ENCODE results near the gene BYSL.

DNA sequence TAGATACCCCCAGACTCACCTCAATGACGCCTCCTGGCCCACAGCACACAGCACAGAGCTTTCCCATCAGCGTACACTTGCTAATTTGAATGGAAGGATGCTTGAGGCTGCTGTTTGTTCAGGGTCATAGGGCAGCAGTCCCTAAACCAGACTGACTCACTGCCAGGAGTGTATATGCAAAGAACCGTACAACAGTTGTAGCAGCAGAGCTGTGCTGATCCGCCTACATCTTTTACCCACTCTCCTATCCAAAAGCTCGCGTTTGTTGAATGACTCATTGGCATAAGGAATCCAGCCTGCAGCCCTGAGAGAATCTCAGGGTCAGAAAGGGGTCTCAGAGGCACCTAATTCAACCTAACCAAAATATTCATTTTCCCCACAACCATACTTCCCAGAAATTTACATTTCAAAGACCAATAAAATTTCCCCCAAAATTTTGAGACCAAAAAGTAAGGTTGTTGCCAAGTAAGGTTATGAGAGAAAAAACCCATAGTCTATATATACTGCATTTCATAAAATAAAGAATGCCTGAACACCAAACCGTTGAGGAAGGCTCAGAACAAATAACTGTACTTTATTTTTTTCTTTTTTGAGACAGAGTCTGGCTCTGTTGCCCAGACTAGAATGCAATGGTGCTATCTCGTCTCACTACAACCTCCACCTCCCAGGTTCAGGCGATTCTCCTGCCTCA is 55.6 kb downstream of the BYSL start:
- no peak for TF ChIP-seq ZSCAN20 (CRISPR knock-in tag; IDR thresholded peaks at IDR 0.05)
- no peak for TF ChIP-seq CTCF (IDR thresholded peaks at IDR 0.05)
- no peak for TF ChIP-seq EP300 (IDR thresholded peaks at IDR 0.05)
- no peak for TF ChIP-seq EHMT2 (IDR thresholded peaks at IDR 0.05; ENCODE audit: low read depth)
- TF ChIP-seq JUN (IDR thresholded peaks at IDR 0.05), result no peak
- no peak for TF ChIP-seq POLR2A (IDR thresholded peaks at IDR 0.05; ENCODE audit: low read length)
- TF ChIP-seq RAD21 (conservative IDR thresholded peaks at IDR 0.05 in 1 of 2, IDR thresholded peaks at IDR 0.05 in 1 of 2), result no peak
